Measurements from ENCODE around the gene TGFBRAP1.

Gene TGFBRAP1

GRCh38 chr2:105309147-105309545 is 20.4 kb downstream of the TGFBRAP1 start:
- H3K4me3 Mint-ChIP-seq = no peak overlapping the region
- peaks cover 14% of the 10 kb centered on the region for H3K4me1 Mint-ChIP-seq
- no peak for ATAC-seq
- DNase-seq = no peak
- H3K36me3 Mint-ChIP-seq (ENCODE audit: low read depth) = peaks cover 20% of the 10 kb centered on the region
- H3K27me3 Mint-ChIP-seq = no peaks in the 10 kb centered on the region
- no peaks in the 10 kb centered on the region for H3K9me3 Mint-ChIP-seq
- H3K27ac Mint-ChIP-seq = no peak overlapping the region

- ATAC-seq = no peak
- Mint-ChIP-seq H3K4me3 (no peak overlapping the region), H3K27me3 (no peaks in the 10 kb centered on the region), H3K36me3 (ENCODE audit: low read depth) (peaks cover 22% of the 10 kb centered on the region), H3K9me3 (no peaks in the 10 kb centered on the region), H3K4me1 (peaks cover 16% of the 10 kb centered on the region), H3K27ac (no peak overlapping the region)
- no peak for DNase-seq
Measured at GRCh38 chr2:105308382-105309146, 21.0 kb downstream of the TGFBRAP1 start.

GRCh38 chr2:105307962-105308361 is 21.6 kb downstream of the TGFBRAP1 start:
- H3K27me3 Mint-ChIP-seq = no peaks in the 10 kb centered on the region
- no peak for ATAC-seq
- H3K4me3 Mint-ChIP-seq = no peak overlapping the region
- peaks cover 24% of the 10 kb centered on the region for H3K36me3 Mint-ChIP-seq (ENCODE audit: low read depth)
- H3K9me3 Mint-ChIP-seq = no peaks in the 10 kb centered on the region
- H3K4me1 Mint-ChIP-seq = peaks cover 17% of the 10 kb centered on the region
- DNase-seq = no peak
- no peak overlapping the region for H3K27ac Mint-ChIP-seq

- H3K27me3 Mint-ChIP-seq = no peaks in the 10 kb centered on the region
- peaks cover 18% of the 10 kb centered on the region for H3K4me1 Mint-ChIP-seq
- no peak for ATAC-seq
- no peak overlapping the region for H3K27ac Mint-ChIP-seq
- DNase-seq = no peak
- no peak overlapping the region for H3K4me3 Mint-ChIP-seq
- no peaks in the 10 kb centered on the region for H3K9me3 Mint-ChIP-seq
- peaks cover 24% of the 10 kb centered on the region for H3K36me3 Mint-ChIP-seq (ENCODE audit: low read depth)
Measured at GRCh38 chr2:105307550-105307949, 22.0 kb downstream of the TGFBRAP1 start.

- H3K36me3 Mint-ChIP-seq (ENCODE audit: low read depth) = peaks cover 26% of the 10 kb centered on the region
- no peak overlapping the region for H3K4me3 Mint-ChIP-seq
- DNase-seq (no peak), ATAC-seq (no peak)
- H3K4me1 Mint-ChIP-seq = peaks cover 21% of the 10 kb centered on the region
- no peaks in the 10 kb centered on the region for H3K9me3 Mint-ChIP-seq
- no peak overlapping the region for H3K27ac Mint-ChIP-seq
- no peaks in the 10 kb centered on the region for H3K27me3 Mint-ChIP-seq
Measured at GRCh38 chr2:105307146-105307545, 22.4 kb downstream of the TGFBRAP1 start.

- peaks cover 22% of the 10 kb centered on the region for H3K4me1 Mint-ChIP-seq
- no peak overlapping the region for H3K27ac Mint-ChIP-seq
- ATAC-seq (no peak), DNase-seq (no peak)
- peaks cover 36% of the 10 kb centered on the region for H3K36me3 Mint-ChIP-seq (ENCODE audit: low read depth)
- no peak overlapping the region for H3K4me3 Mint-ChIP-seq
- no peaks in the 10 kb centered on the region for H3K9me3 Mint-ChIP-seq
- H3K27me3 Mint-ChIP-seq = no peaks in the 10 kb centered on the region
Measured at GRCh38 chr2:105301646-105302045, 27.9 kb downstream of the TGFBRAP1 start.

- Mint-ChIP-seq H3K27me3 (no peaks in the 10 kb centered on the region), H3K9me3 (no peaks in the 10 kb centered on the region), H3K36me3 (ENCODE audit: low read depth) (peaks cover 42% of the 10 kb centered on the region), H3K4me3 (no peak overlapping the region), H3K27ac (no peak overlapping the region), H3K4me1 (peaks cover 18% of the 10 kb centered on the region)
- DNase-seq (no peak), ATAC-seq (no peak)
Measured at GRCh38 chr2:105299290-105299689, 30.2 kb downstream of the TGFBRAP1 start.

- Mint-ChIP-seq H3K27me3 (no peaks in the 10 kb centered on the region), H3K27ac (no peak overlapping the region), H3K9me3 (no peaks in the 10 kb centered on the region), H3K4me3 (no peak overlapping the region), H3K4me1 (peaks cover 13% of the 10 kb centered on the region), H3K36me3 (ENCODE audit: low read depth) (peaks cover 37% of the 10 kb centered on the region)
- no peak for ATAC-seq
- no peak for DNase-seq
Measured at GRCh38 chr2:105298017-105298416, 31.5 kb downstream of the TGFBRAP1 start.

- Mint-ChIP-seq H3K4me1 (peaks cover 6% of the 10 kb centered on the region), H3K27me3 (no peaks in the 10 kb centered on the region), H3K36me3 (ENCODE audit: low read depth) (peaks cover 37% of the 10 kb centered on the region), H3K4me3 (no peak overlapping the region), H3K9me3 (no peaks in the 10 kb centered on the region), H3K27ac (no peak overlapping the region)
- ATAC-seq = no peak
- no peak for DNase-seq
Measured at GRCh38 chr2:105297216-105297615, 32.3 kb downstream of the TGFBRAP1 start.

- no peak for ATAC-seq
- Mint-ChIP-seq H3K4me1 (no peaks in the 10 kb centered on the region), H3K36me3 (ENCODE audit: low read depth) (peaks cover 43% of the 10 kb centered on the region), H3K4me3 (no peak overlapping the region), H3K27ac (no peak overlapping the region), H3K27me3 (no peaks in the 10 kb centered on the region), H3K9me3 (no peaks in the 10 kb centered on the region)
- DNase-seq = no peak
Measured at GRCh38 chr2:105296017-105296611, 33.4 kb downstream of the TGFBRAP1 start.

- no peak for ATAC-seq
- Mint-ChIP-seq H3K36me3 (ENCODE audit: low read depth) (peaks cover 48% of the 10 kb centered on the region), H3K4me3 (no peak overlapping the region), H3K27me3 (no peaks in the 10 kb centered on the region), H3K27ac (no peak overlapping the region), H3K4me1 (no peaks in the 10 kb centered on the region), H3K9me3 (no peaks in the 10 kb centered on the region)
- DNase-seq = peak; percentile 29
Measured at GRCh38 chr2:105294844-105295481, 34.6 kb downstream of the TGFBRAP1 start.

GRCh38 chr2:105294046-105294445 is 35.5 kb downstream of the TGFBRAP1 start:
- no peaks in the 10 kb centered on the region for H3K4me1 Mint-ChIP-seq
- H3K9me3 Mint-ChIP-seq = no peaks in the 10 kb centered on the region
- no peak for DNase-seq
- no peak overlapping the region for H3K4me3 Mint-ChIP-seq
- ATAC-seq = no peak
- H3K36me3 Mint-ChIP-seq (ENCODE audit: low read depth) = peaks cover 53% of the 10 kb centered on the region
- H3K27me3 Mint-ChIP-seq = no peaks in the 10 kb centered on the region
- no peak overlapping the region for H3K27ac Mint-ChIP-seq

GRCh38 chr2:105291981-105292380 is 37.6 kb downstream of the TGFBRAP1 start:
- Mint-ChIP-seq H3K36me3 (ENCODE audit: low read depth) (peaks cover 43% of the 10 kb centered on the region), H3K4me3 (no peak overlapping the region), H3K4me1 (no peaks in the 10 kb centered on the region), H3K27ac (no peak overlapping the region), H3K27me3 (no peaks in the 10 kb centered on the region), H3K9me3 (no peaks in the 10 kb centered on the region)
- DNase-seq = no peak
- no peak for ATAC-seq

- Mint-ChIP-seq H3K4me1 (no peaks in the 10 kb centered on the region), H3K4me3 (no peak overlapping the region), H3K27ac (no peak overlapping the region), H3K36me3 (ENCODE audit: low read depth) (peaks cover 42% of the 10 kb centered on the region), H3K9me3 (no peaks in the 10 kb centered on the region), H3K27me3 (no peaks in the 10 kb centered on the region)
- no peak for ATAC-seq
- DNase-seq = no peak
Measured at GRCh38 chr2:105290981-105291660, 38.4 kb downstream of the TGFBRAP1 start.

GRCh38 chr2:105288133-105288532 is 41.4 kb downstream of the TGFBRAP1 start:
- Mint-ChIP-seq H3K4me1 (no peaks in the 10 kb centered on the region), H3K27ac (no peak overlapping the region), H3K36me3 (ENCODE audit: low read depth) (peaks cover 50% of the 10 kb centered on the region), H3K4me3 (no peak overlapping the region), H3K27me3 (no peaks in the 10 kb centered on the region), H3K9me3 (no peaks in the 10 kb centered on the region)
- DNase-seq = no peak
- no peak for ATAC-seq
